SIG-M5 treated with dmso at 0.1 percent for 504 hours (cell line): ENCODE data around the gene SPTBN4.
"Not testable (repeated sequence)": the region's sequence is repeated elsewhere in the genome, so short reads cannot be mapped to it uniquely, and the experiment has no call there.

Experiments
- DNase-seq: peaks from one replicate; lab custom pipeline; 2025; ENCODE audit not compliant: unreplicated experiment; lab: John Stamatoyannopoulos, UW

SPTBN4 gene

DNA sequence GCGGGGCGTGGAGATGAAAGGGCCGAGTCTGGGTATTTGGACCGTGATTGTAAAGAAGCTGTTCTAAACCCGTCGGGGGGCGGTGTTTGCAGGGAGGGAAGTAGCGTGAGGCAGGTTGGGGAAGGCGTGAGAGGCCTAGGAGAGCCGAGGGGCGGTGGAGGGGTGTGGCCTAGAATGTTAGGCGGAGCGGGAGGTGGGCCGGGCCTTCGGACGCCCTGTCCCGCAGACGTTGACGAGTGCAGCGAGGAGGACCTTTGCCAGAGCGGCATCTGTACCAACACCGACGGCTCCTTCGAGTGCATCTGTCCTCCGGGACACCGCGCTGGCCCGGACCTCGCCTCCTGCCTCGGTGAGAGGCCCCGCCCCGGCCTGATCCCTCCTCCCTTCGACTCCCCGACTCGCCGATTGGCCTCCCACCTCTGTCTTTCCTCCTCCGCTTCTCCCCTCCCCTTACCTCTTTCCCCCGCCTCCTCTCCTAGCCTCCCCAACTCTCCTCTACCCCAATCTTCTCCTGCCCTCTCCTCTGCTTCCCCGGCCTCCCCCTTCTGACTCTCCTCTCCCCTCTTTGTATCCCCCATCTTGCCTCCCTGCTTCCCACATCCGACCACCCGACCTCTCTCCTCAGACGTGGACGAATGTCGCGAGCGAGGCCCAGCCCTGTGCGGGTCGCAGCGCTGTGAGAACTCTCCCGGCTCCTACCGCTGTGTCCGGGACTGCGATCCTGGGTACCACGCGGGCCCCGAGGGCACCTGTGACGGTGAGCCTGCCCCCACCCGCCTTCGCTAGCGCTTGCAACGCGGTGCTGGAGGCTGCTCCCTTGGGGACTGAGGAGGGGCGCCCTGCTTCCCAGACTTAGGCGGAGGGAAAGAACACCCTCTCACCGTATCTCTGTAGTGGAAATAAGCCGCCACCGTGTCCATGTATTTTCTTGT is 147.2 kb downstream of the SPTBN4 start:
- peak; percentile 89 for DNase-seq

DNA sequence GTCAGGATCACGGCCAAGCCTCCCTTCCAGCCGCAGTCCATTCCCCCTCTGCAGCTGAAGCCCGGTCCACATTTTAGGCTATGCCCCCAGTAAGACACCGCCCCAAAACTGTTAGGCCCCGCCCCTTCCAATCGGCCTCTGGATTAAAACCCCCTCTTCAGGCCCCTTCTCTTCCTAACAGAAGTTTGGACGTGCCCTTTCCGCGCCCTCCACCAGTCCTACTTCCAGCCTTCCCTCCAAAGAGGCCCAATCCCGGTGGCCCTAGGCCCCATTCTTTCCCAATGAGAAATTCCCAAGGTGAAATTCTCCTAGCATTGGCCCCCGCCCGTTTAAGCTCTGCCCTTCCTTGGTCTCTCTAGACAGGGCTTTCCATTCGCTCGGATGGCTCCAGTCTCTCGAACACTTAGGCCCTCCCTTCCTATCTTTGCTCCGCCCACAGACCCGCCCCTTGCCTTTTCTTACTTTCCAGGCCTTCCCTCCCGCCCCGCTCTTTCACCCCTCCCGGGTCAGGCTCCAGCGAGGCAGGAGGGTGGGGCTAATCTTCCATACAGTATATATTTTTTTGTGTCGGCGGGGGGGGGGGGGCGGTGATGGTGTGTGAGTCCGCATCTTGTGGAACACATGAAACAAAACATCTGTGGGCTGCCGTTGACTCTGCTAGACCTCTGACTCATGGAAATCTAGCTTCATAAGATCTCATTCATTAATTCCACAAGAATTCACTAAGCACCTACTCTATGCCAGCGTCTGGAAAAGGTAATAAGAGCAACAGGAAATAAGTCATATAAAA is 148.0 kb downstream of the SPTBN4 start:
- DNase-seq = peak; percentile 65

DNA sequence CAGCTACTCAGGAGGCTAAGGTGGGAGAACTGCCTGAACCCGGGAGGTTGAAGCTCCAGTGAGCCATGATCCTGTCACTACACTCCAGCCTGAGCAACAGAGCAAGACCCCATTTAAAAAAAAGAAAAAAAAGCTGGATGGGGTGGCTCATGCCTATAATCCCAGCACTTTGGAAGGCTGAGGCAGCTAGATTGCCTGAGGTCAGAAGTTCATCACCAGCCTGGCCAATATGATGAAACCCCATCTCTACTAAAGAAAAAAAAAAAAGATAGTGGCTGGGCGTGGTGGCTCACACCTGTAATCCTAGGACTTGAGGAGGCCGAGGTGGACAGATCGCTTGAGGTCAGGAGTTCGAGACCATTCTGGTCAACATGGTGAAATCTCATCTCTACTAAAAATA is 149.4 kb downstream of the SPTBN4 start:
- no peak for DNase-seq

DNA sequence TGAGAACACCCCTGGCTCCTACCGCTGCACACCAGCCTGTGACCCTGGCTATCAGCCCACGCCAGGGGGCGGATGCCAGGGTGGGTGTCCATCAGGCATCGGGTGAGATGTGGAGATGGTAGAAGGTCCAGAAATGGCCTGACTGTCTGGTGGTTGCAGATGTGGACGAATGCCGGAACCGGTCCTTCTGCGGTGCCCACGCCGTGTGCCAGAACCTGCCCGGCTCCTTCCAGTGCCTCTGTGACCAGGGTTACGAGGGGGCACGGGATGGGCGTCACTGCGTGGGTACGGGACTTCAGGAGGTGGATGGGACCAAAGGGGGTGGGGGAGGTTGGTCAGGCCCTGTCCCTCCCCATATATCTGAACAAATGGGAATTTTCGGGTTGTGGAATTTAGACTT is 150.1 kb downstream of the SPTBN4 start:
- no peak for DNase-seq

DNA sequence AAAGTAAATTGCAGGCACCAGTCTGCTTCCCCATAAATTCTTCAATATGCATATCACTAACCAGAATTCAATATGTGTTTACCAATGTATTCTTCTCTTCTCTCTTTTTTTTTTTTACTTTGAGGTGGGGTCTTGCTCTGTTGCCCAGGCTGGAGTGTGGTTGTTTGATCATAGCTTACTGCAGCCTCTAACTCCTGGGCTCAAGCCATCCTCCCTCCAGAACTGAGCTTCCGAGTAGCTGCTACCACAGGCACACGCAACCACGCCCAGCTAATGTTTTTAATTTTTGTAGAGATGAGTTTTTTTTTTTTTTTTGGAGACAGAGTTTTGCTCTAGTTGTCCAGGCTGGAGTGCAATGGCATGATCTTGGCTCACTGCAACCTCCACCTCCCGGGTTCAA is 151.2 kb downstream of the SPTBN4 start:
- DNase-seq = no peak

DNA sequence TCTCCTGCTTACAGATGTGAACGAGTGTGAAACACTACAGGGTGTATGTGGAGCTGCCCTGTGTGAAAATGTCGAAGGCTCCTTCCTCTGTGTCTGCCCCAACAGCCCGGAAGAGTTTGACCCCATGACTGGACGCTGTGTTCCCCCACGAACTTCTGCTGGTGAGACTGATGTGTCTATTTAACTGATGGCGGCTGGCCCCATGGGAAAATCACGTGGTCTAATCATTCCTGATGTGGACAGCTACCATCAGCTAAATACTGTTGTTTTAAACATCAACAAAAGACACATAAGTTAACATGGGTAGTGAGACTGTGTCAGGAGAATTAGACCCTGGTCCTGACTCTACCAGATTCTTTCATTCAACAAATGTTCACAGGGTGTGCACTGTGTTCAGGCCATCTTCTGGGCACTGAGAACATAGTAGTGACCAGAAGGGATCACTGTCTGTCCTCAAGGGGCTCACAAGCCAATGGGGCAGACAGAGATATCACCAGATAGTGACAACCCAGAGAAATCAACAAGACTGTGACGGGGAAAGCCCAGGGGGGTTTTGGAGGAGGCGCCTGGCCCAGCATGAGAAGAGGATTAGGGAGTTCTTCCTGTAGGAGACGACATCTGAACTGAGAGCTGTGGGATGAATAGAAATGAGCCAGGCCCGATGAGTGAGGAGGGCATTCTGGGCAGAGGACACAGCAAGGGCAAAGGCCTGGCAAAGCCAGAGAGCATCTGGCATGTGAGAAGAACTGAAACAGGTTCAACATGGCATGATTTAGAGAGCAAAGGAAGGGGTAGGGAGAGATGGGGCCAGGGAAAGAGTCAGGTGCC is 152.7 kb downstream of the SPTBN4 start:
- DNase-seq = no peak

DNA sequence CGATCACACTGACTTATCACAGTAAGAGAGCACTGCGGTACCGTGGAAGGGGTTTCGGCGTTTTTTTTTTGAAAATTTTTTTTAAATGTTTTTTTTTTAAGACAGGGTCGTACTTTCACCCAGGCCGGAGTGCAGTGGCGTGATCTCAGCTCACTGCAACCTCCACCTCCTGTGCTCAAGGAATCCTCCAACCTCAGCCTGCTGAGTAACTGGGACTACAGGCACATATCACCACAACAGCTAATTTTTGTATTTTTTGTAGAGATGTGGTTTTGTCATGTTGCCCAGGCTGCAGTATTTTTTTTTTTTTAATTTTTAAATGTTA is 153.3 kb downstream of the SPTBN4 start:
- DNase-seq = no peak

DNA sequence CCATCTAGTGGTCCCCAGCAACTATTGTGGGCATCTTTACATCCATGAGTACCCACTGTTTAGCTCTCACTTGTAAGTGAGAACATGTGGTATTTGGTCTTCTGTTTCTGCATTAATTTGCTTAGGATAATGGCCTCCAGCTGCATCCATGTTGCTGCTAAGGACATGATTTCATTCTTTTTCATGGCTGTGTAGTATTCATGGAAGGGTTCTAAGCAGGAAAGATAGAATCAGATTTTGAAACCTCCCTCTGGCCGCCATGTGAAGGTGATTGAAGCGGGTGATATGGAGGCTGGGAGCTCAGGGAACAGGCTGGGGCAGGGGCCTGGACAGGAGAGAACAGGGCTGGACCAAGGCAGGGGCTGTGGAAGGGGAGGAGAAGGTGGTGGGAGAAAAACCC is 154.5 kb downstream of the SPTBN4 start:
- DNase-seq = no peak

DNA sequence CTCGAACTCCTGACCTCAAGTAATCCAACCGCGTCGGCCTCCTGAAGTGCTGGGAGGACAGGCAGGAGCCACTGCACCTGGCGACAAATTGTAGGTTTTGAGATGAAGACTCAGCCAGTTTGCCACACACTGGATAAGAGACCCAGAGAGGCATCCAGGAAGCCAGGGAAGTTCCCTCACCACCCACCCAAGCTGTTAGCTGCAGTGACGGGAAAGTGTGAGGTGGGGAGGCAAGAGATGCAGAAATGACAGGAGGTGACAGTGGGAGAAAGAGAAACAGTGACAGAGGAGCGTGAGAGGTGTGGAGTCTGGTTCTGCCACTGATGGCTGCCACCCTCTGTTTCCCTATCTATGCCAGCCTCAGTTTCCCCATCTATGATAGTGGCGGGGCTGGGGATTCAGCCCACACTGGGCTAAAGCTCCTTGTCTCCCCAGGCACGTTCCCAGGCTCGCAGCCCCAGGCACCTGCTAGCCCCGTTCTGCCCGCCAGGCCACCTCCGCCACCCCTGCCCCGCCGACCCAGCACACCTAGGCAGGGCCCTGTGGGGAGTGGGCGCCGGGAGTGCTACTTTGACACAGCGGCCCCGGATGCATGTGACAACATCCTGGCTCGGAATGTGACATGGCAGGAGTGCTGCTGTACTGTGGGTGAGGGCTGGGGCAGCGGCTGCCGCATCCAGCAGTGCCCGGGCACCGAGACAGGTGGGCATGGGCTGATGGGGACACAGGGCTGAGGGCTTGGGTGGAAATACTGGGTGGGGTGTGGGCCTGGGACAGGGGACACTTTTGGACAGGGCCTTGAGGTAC is 155.4 kb downstream of the SPTBN4 start:
- no peak for DNase-seq

DNA sequence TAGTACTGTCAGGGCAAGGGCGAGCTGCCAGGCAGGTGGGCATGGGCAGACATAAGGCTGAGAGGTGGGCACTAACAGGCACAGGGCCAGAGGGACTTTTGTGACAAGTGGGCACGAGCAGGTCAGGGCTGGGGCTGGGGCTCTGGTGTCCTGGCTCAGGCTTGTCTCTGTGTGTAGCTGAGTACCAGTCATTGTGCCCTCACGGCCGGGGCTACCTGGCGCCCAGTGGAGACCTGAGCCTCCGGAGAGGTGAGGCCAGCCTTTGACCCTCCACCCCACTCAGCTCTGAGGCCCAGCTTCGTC is 155.9 kb downstream of the SPTBN4 start:
- no peak for DNase-seq

DNA sequence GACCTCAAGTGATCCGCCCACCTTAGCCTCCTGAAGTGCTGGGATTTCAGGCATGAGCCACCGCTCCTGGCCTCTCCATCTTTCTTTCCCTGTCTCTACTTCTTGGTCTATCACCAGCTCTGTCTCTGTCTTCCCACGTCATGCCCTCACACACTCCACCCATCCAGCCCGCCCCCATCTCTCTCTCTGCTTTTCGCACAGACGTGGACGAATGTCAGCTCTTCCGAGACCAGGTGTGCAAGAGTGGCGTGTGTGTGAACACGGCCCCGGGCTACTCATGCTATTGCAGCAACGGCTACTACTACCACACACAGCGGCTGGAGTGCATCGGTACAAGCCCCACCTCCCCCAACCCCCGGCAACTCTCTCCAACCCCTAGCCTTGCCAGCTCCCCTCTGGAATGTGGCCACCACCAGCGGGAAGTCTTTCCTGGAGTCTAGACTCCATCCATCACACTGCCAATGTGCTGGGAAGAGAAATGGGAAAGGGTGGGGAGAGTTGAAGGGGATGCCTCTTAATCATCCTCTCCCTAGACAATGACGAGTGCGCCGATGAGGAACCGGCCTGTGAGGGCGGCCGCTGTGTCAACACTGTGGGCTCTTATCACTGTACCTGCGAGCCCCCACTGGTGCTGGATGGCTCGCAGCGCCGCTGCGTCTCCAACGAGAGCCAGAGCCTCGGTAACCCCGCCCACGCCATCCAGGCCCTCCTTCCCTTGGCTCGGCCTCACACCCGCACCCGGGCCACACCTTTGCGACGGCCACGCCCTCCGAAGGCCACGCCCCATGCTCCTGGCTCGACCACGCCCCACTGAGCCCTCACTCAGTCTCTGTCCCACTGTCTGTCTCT is 156.8 kb downstream of the SPTBN4 start:
- no peak for DNase-seq

DNA sequence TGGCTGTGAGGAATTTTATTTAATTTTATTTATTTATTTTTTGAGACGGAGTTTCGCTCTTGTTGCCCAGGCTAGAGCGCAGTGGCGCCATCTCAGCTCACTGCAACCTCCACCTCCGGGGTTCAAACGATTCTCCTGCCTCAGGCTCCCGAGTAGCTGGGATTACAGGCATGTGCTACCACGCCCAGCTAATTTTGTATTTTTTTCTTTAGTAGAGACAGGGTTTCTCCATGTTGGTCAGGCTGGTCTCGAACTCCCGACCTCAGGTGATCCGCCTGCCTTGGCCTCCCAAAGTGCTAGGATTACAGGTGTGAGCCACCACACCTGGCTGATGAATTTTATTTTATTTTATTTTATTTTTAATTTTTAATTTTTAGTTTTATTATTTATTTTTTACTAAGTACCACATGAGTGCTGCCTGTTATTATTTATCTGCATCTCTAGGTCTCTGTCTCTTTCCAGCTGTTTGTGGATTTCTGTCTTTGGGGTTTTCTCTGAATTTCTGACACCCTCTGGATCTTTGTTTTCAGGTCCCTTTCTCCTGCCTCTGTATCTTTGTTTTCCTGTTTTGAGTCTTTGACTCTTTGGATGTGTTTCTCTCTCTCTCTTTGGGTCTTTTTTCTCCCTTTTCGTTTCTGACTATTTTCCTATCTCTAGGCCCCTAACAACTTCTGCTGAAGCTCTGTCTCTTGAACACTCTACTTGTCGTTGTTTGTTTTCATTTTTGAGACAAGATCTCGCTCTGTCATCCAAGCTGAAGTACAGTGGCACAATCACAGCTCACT is 157.8 kb downstream of the SPTBN4 start:
- DNase-seq = not testable (repeated sequence)

DNA sequence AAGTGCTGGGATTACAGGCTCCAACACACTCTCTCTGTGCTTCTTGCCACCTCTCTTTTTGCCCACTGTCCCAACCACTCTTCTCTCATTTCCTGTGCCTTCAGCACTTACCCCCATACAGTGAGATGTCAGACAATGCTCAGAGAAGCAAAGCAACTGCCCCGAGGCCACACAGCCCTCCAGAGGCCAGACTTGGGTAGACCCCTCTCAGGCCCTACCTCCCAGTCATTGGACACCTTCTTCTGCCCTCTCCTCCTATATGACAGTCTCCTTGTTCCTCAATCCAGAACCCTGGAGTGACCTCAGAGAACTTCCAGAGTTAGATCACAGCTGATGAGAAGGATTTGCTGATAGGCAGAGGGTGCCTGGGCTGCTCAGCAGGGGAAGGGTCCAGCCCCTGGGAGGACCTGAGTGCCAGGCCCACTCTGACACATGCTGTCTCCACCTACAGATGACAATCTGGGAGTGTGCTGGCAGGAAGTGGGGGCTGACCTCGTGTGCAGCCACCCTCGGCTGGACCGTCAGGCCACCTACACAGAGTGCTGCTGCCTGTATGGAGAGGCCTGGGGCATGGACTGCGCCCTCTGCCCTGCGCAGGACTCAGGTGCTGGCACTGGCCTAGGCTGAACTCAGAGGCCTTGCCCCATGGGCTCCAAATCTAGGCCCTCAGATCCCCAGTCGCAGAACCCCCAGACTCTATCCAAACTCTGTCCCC is 158.8 kb downstream of the SPTBN4 start:
- no peak for DNase-seq
